SK-N-MC (cell line): ENCODE results near the gene CCDC107.

Experiments
- EZH2 ChIP-seq: fragments of 200-600 bp; sonication (generic); IDR thresholded peaks from one replicate; pipeline ENCODE4 v1.6.1; 2017; ENCODE audit warnings: antibody characterized with exemption
- POLR2AphosphoS5 ChIP-seq: IDR thresholded peaks from 2 replicates; pipeline ENCODE4 v1.6.1; 2012; ENCODE audit warnings: mild to moderate bottlenecking, low read depth, low read length, borderline replicate concordance

DNA sequence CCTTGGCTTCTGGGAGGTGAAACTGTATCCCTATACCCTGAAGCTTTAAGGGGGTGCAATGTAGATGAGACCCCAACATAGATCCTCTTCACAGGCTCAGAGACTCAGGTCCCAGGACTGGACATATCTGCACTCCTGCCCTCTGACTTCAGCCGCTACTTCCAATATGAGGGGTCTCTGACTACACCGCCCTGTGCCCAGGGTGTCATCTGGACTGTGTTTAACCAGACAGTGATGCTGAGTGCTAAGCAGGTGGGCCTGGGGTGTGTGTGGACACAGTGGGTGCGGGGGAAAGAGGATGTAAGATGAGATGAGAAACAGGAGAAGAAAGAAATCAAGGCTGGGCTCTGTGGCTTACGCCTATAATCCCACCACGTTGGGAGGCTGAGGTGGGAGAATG is 21.0 kb downstream of the CCDC107 start:
- TF ChIP-seq EZH2, result no peak
- no peak for TF ChIP-seq POLR2AphosphoS5
